Coronary artery (tissue), 2 donors: Measurements from ENCODE around the gene LRIF1.

Experiments
- DNase-seq: peaks from one replicate; pipeline ENCODE4 v3.0.0-alpha.2; 2017; ENCODE audit warnings: low spot score
- H3K27ac ChIP-seq, 2 donors: fragments of 200-600 bp; sonication (generic); one replicate each; pipeline ENCODE4 v1.5.1; 2016 to 2019
- H3K4me3 ChIP-seq: fragments of 200-600 bp; sonication (generic); 2 replicates; pipeline ENCODE4 v1.5.1; 2016; ENCODE audit warnings: mild to moderate bottlenecking, moderate library complexity
- TF ChIP-seq, protein P1 (sequence below): fragments of 200-600 bp; sonication (generic); IDR thresholded peaks from one replicate; pipeline ENCODE4 v1.5.1; 2019; ENCODE audit warnings: antibody characterized with exemption

Gene LRIF1

DNA sequence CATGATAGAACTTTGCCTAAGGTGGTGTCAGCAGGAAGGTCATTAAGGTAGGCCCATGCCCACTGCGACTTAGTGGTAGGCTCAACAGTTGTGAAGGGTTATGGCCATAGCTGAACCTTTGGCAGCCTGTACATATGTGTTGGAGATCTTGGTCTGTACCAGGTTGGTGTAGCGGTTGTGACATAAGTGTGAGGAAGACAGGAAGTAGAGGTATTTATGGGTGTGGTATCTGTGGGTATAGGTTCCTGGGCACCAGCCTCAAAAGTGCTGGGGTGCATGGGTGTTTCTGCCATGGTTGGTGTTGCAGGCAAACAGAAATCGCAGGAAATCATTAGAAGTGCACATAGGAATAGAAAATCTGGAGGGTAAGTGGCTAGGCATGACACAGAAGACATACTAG lies 18.6 kb upstream of the LRIF1 start:
- TF ChIP-seq, protein P1, sequence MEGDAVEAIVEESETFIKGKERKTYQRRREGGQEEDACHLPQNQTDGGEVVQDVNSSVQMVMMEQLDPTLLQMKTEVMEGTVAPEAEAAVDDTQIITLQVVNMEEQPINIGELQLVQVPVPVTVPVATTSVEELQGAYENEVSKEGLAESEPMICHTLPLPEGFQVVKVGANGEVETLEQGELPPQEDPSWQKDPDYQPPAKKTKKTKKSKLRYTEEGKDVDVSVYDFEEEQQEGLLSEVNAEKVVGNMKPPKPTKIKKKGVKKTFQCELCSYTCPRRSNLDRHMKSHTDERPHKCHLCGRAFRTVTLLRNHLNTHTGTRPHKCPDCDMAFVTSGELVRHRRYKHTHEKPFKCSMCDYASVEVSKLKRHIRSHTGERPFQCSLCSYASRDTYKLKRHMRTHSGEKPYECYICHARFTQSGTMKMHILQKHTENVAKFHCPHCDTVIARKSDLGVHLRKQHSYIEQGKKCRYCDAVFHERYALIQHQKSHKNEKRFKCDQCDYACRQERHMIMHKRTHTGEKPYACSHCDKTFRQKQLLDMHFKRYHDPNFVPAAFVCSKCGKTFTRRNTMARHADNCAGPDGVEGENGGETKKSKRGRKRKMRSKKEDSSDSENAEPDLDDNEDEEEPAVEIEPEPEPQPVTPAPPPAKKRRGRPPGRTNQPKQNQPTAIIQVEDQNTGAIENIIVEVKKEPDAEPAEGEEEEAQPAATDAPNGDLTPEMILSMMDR: no peak
- H3K27ac ChIP-seq: no peak overlapping the region
- H3K4me3 ChIP-seq: no peak overlapping the region
- DNase-seq: no peak

DNA sequence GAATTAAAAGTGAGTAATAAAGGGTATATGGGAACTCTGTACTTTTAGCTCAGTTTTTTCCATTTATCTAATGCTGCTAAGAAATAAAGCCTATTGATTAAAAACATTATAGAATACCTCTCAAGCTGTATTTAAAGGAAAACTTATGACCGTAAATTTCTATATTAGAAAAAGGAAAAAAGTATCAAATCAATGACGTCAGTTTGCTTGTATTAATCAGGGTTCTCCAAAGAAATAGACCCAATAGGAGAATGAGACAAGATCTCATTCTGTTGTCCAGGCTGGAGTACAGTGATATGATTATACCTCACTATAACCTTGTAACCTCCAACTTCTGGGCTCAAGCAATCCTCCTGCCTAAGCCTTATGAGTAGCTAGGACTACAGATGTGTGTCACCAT lies 15.4 kb upstream of the LRIF1 start:
- TF ChIP-seq, protein P1: no peak
- no peak overlapping the region for H3K27ac ChIP-seq
- H3K4me3 ChIP-seq: no peak overlapping the region
- no peak for DNase-seq

DNA sequence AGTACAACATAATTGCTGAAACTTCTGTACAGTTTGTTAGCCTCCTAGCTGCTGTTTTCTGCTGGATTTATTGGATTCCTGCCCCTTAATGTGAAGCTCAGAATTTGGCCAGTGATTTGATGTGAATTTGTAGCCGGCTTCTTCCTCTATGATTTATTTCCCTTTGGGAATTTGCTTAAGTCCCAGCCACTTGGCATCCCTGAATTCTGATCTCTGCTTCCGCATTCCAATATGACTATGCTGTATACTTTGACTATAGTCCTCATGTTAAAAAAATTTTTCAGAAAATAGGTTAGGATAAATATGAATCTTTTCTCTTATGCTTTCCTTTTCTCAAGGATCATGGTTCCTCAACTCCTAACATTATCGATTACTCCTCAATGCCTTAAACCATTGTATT lies 12.4 kb upstream of the LRIF1 start:
- H3K27ac ChIP-seq: no peak overlapping the region
- TF ChIP-seq, protein P1: no peak
- no peak for DNase-seq
- H3K4me3 ChIP-seq: no peak overlapping the region

DNA sequence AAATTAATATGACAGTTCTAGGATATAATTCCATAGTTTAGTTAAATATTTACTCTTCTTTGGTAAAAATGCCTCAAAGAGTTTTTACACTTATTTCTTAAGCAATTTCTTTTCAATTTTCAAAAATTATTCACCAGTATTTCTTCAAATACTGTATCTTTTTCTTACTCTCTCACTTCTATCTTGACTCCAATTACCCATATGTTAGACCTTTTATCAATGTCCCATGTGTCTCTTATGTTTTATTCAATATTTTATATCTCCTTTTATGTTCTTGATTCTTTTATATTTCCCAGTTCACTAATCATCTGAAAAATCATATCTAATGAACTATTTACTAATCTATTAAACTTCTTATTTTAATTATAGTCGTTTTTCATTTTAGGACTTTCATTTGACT lies 11.5 kb upstream of the LRIF1 start:
- DNase-seq: no peak
- Histone ChIP-seq H3K27ac (no peak overlapping the region), H3K4me3 (no peak overlapping the region)
- TF ChIP-seq, protein P1: no peak

DNA sequence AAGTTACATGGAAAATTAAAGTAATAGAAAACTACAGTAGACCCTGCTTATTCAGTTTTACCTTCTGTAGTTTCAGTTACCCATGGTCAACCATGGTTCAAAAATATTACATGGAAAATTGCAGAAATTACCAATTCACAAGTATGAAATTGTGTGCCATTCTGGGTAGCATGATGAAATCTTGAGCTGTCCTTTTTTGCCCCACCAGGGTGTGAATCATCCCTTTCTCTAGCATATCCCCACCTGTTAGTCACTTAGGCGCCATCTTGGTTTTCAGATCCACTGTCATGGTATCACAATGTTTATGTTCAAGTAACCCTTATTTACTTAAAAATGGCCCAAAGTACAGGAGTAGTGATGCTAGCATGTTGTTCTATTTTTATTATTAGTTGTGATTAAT lies 3.5 kb upstream of the LRIF1 start:
- DNase-seq: no peak
- TF ChIP-seq, protein P1: no peak
- H3K4me3 ChIP-seq: no peak overlapping the region
- no peak overlapping the region for H3K27ac ChIP-seq

DNA sequence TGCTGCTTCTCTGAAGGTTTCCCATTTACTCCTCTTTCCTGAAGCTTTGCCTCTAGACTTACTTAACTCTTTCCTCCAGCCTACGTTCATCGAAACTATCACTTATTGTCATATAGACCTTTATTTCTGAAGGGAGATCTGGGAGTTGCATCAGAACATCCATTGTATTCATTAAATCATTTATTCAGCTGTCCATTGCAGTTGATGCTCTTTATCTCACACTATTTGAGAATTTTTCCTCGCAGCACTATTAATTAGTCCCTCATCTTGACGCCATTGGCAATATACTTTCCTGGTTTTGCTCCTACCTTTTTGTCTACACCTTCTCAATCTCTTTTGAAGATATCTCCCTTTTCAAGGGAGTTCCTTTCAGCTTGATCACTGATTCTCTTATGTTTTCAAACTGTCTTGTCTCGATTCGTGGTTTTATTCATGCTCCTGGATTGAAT lies 757 bp upstream of the LRIF1 start:
- TF ChIP-seq, protein P1: no peak
- peak overlapping the region; percentile 12 to 93 for H3K27ac ChIP-seq
- DNase-seq: no peak

DNA sequence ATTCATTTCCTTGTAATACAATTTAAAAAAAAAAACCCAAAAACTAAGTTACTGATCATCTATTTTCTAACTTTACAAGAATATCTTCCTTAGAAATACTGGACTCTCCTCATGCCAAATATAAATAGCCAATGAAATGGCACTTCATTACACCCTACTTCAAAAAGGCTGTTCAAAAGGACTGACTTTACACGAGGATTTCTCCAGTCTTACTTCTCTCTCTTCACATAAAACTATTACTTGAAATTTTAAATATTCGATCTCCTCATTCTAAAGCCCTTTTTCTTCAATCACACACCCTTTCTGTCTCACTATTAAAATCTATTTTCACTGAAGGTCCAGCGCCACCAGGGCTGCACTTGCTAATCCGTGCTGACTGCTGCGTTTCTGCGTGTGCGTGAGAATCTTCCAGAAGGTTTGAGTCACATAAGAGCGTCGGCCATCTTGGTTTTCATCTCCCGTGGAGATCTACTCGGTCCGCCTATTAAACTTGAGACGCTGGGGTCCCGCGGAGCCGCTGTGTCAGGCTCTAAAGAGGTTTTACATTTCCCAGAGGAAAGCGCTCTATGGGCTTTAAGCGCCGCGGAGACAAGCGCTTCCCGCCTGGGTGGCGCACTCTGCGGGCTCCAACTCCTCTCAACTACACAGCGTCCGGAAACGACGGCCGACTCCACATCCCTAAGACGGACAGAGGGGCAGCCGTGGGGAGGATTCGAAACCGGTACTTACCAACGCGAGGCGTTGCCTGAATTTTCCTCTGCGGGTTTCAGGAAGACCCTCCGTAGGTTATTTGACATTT lies 631 bp downstream of the LRIF1 start:
- peak; percentile 72 for DNase-seq
- peak overlapping the region; percentile 82 for H3K4me3 ChIP-seq
- TF ChIP-seq, protein P1: no peak

More for the DNA sequence above, 757 bp upstream of the LRIF1 start:
- H3K4me3 ChIP-seq: peak overlapping the region; percentile 82

More for the DNA sequence above, 631 bp downstream of the LRIF1 start:
- peak overlapping the region; percentile 76 to 93 for H3K27ac ChIP-seq
